ENCODE data around the gene RNASEH2A. TPM values are rescaled to one million over a fixed set of nuclear protein-coding genes. Genes with fewer than 3 reads are reported as not detected.

RNASEH2A gene
- total RNA-seq: 1.4 TPM

- H3K27me3 ChIP-seq (ENCODE audit: insufficient read depth, low read length): peaks cover 6% of the 10 kb centered on the region
- peaks cover 21% of the 10 kb centered on the region for H3K4me1 ChIP-seq (ENCODE audit: insufficient read depth, low read length)
- H3K4me3 ChIP-seq (ENCODE audit: low read length): peak within 1 kb of the TSS; percentile 47
- H3K9me3 ChIP-seq (ENCODE audit: low read depth, low read length): no peaks in the 10 kb centered on the region
These were observed at the start of gene RNASEH2A for GRCh38 chr19:12806242-12807081. RNASEH2A (plus strand) TSS chr19:12806584; CDS start chr19:12806674, 90 bp downstream.

- Histone ChIP-seq H3K4me3 (ENCODE audit: low read length) (no peak overlapping the region), H3K9me3 (ENCODE audit: low read depth, low read length) (no peaks in the 10 kb centered on the region), H3K4me1 (ENCODE audit: insufficient read depth, low read length) (peaks cover 9% of the 10 kb centered on the region), H3K27me3 (ENCODE audit: insufficient read depth, low read length) (no peaks in the 10 kb centered on the region)
These were observed 48.7 kb upstream of the RNASEH2A start for GRCh38 chr19:12757544-12758274.

- Histone ChIP-seq H3K4me1 (ENCODE audit: insufficient read depth, low read length) (peaks cover 9% of the 10 kb centered on the region), H3K27me3 (ENCODE audit: insufficient read depth, low read length) (no peaks in the 10 kb centered on the region), H3K9me3 (ENCODE audit: low read depth, low read length) (no peaks in the 10 kb centered on the region), H3K4me3 (ENCODE audit: low read length) (no peak overlapping the region)
These were observed 46.7 kb upstream of the RNASEH2A start for GRCh38 chr19:12759686-12760085.

- Histone ChIP-seq H3K9me3 (ENCODE audit: low read depth, low read length) (no peaks in the 10 kb centered on the region), H3K27me3 (ENCODE audit: insufficient read depth, low read length) (no peaks in the 10 kb centered on the region), H3K4me3 (ENCODE audit: low read length) (no peak overlapping the region)
These were observed 43.3 kb upstream of the RNASEH2A start for GRCh38 chr19:12763100-12763499.

GRCh38 chr19:12764698-12765097, 41.7 kb upstream of the RNASEH2A start:
- H3K4me1 ChIP-seq (ENCODE audit: insufficient read depth, low read length): peaks cover 9% of the 10 kb centered on the region
- no peaks in the 10 kb centered on the region for H3K9me3 ChIP-seq (ENCODE audit: low read depth, low read length)
- no peak overlapping the region for H3K4me3 ChIP-seq (ENCODE audit: low read length)
- H3K27me3 ChIP-seq (ENCODE audit: insufficient read depth, low read length): no peaks in the 10 kb centered on the region

More at GRCh38 chr19:12763100-12763499, 43.3 kb upstream of the RNASEH2A start:
- H3K4me1 ChIP-seq (ENCODE audit: insufficient read depth, low read length): peaks cover 9% of the 10 kb centered on the region

- no peaks in the 10 kb centered on the region for H3K27me3 ChIP-seq (ENCODE audit: insufficient read depth, low read length)
- H3K4me3 ChIP-seq (ENCODE audit: low read length): no peak overlapping the region
- H3K4me1 ChIP-seq (ENCODE audit: insufficient read depth, low read length): peaks cover 9% of the 10 kb centered on the region
- no peaks in the 10 kb centered on the region for H3K9me3 ChIP-seq (ENCODE audit: low read depth, low read length)
These were observed 40.3 kb upstream of the RNASEH2A start for GRCh38 chr19:12766051-12766521.

- Histone ChIP-seq H3K27me3 (ENCODE audit: insufficient read depth, low read length) (no peaks in the 10 kb centered on the region), H3K4me3 (ENCODE audit: low read length) (no peak overlapping the region), H3K9me3 (ENCODE audit: low read depth, low read length) (no peaks in the 10 kb centered on the region), H3K4me1 (ENCODE audit: insufficient read depth, low read length) (peaks cover 9% of the 10 kb centered on the region)
These were observed 39.2 kb upstream of the RNASEH2A start for GRCh38 chr19:12767150-12767549.

GRCh38 chr19:12767666-12768065, 38.7 kb upstream of the RNASEH2A start:
- Histone ChIP-seq H3K27me3 (ENCODE audit: insufficient read depth, low read length) (no peaks in the 10 kb centered on the region), H3K4me3 (ENCODE audit: low read length) (no peak overlapping the region), H3K9me3 (ENCODE audit: low read depth, low read length) (no peaks in the 10 kb centered on the region), H3K4me1 (ENCODE audit: insufficient read depth, low read length) (peaks cover 9% of the 10 kb centered on the region)

- Histone ChIP-seq H3K27me3 (ENCODE audit: insufficient read depth, low read length) (no peaks in the 10 kb centered on the region), H3K4me3 (ENCODE audit: low read length) (no peak overlapping the region), H3K9me3 (ENCODE audit: low read depth, low read length) (no peaks in the 10 kb centered on the region), H3K4me1 (ENCODE audit: insufficient read depth, low read length) (peaks cover 9% of the 10 kb centered on the region)
These were observed 36.7 kb upstream of the RNASEH2A start for GRCh38 chr19:12769689-12770088.

- Histone ChIP-seq H3K27me3 (ENCODE audit: insufficient read depth, low read length) (no peaks in the 10 kb centered on the region), H3K4me1 (ENCODE audit: insufficient read depth, low read length) (peaks cover 12% of the 10 kb centered on the region)
These were observed 35.5 kb upstream of the RNASEH2A start for GRCh38 chr19:12770922-12771321.

GRCh38 chr19:12772323-12772722, 34.1 kb upstream of the RNASEH2A start:
- Histone ChIP-seq H3K4me3 (ENCODE audit: low read length) (no peak overlapping the region), H3K9me3 (ENCODE audit: low read depth, low read length) (no peaks in the 10 kb centered on the region), H3K4me1 (ENCODE audit: insufficient read depth, low read length) (peaks cover 21% of the 10 kb centered on the region), H3K27me3 (ENCODE audit: insufficient read depth, low read length) (no peaks in the 10 kb centered on the region)

More at GRCh38 chr19:12770922-12771321, 35.5 kb upstream of the RNASEH2A start:
- Histone ChIP-seq H3K9me3 (ENCODE audit: low read depth, low read length) (no peaks in the 10 kb centered on the region), H3K4me3 (ENCODE audit: low read length) (no peak overlapping the region)

GRCh38 chr19:12773571-12773970, 32.8 kb upstream of the RNASEH2A start:
- Histone ChIP-seq H3K4me1 (ENCODE audit: insufficient read depth, low read length) (peaks cover 32% of the 10 kb centered on the region), H3K4me3 (ENCODE audit: low read length) (no peak overlapping the region), H3K9me3 (ENCODE audit: low read depth, low read length) (no peaks in the 10 kb centered on the region), H3K27me3 (ENCODE audit: insufficient read depth, low read length) (no peaks in the 10 kb centered on the region)

- Histone ChIP-seq H3K4me1 (ENCODE audit: insufficient read depth, low read length) (peaks cover 45% of the 10 kb centered on the region), H3K9me3 (ENCODE audit: low read depth, low read length) (no peaks in the 10 kb centered on the region), H3K27me3 (ENCODE audit: insufficient read depth, low read length) (no peaks in the 10 kb centered on the region), H3K4me3 (ENCODE audit: low read length) (peak within 1 kb of the TSS; percentile 55)
These were observed 31.5 kb upstream of the RNASEH2A start, which contains the start of gene HOOK2 for GRCh38 chr19:12774588-12775555. HOOK2 (minus strand) TSS chr19:12775552; CDS start chr19:12775449, 103 bp downstream.

GRCh38 chr19:12777217-12778016, 29.0 kb upstream of the RNASEH2A start:
- peak overlapping the region; percentile 71 for H3K4me3 ChIP-seq (ENCODE audit: low read length)
- H3K9me3 ChIP-seq (ENCODE audit: low read depth, low read length): no peaks in the 10 kb centered on the region
- H3K27me3 ChIP-seq (ENCODE audit: insufficient read depth, low read length): no peaks in the 10 kb centered on the region
- peaks cover 60% of the 10 kb centered on the region for H3K4me1 ChIP-seq (ENCODE audit: insufficient read depth, low read length)

All from mononuclear cell (primary cell).